Mesenchymal stem cell (in vitro differentiated cells and primary cell): Measurements from ENCODE around the gene RFC2.

Source experiments
- DNase-seq: peaks from one replicate; pipeline ENCODE4 v3.0.0-alpha.2; 2013
- H2AFZ ChIP-seq: one replicate; pipeline ENCODE4 v1.6.1; 2013; ENCODE audit warnings: low read depth, mild to moderate bottlenecking, control low read depth, inconsistent platforms, low read length, moderate library complexity
- H2AK5ac ChIP-seq: 2 replicates; pipeline ENCODE4 v1.6.1; 2013; ENCODE audit warnings: low read length, moderate library complexity, mild to moderate bottlenecking, inconsistent platforms; ENCODE audit not compliant: severe bottlenecking
- H2BK120ac ChIP-seq: one replicate; pipeline ENCODE4 v1.6.1; 2013; ENCODE audit warnings: low read depth, mild to moderate bottlenecking, inconsistent platforms, low read length, moderate library complexity
- H2BK12ac ChIP-seq, 2 experiments: one replicate each; pipeline ENCODE4 v1.6.1; 2013; ENCODE audit warnings: inconsistent platforms in 2 of 2, low read length in 2 of 2, mild to moderate bottlenecking in 2 of 2, moderate library complexity in 2 of 2, control low read depth in 1 of 2
- H2BK15ac ChIP-seq: one replicate; pipeline ENCODE4 v1.6.1; 2013; ENCODE audit warnings: mild to moderate bottlenecking, low read depth, inconsistent platforms; ENCODE audit not compliant: poor library complexity, severe bottlenecking
- H2BK5ac ChIP-seq: 2 replicates; pipeline ENCODE4 v1.6.1; 2013; ENCODE audit warnings: low read depth, mild to moderate bottlenecking, low read length, control low read depth, inconsistent platforms; ENCODE audit not compliant: poor library complexity, severe bottlenecking
- H3K14ac ChIP-seq, 2 experiments: one replicate each; pipeline ENCODE4 v1.6.1; 2013; ENCODE audit warnings: inconsistent platforms in 2 of 2, low read length in 2 of 2, control low read depth in 1 of 2, mild to moderate bottlenecking in 1 of 2, moderate library complexity in 1 of 2
- H3K18ac ChIP-seq, 2 experiments: one replicate each; pipeline ENCODE4 v1.6.1; 2013; ENCODE audit warnings: inconsistent platforms in 2 of 2, low read length in 2 of 2, control low read depth in 1 of 2, low read depth in 1 of 2, mild to moderate bottlenecking in 1 of 2
- H3K23ac ChIP-seq, 2 experiments: one replicate each; pipeline ENCODE4 v1.6.1; 2013; ENCODE audit warnings: inconsistent platforms in 2 of 2, low read length in 2 of 2, mild to moderate bottlenecking in 2 of 2, moderate library complexity in 2 of 2, control low read depth in 1 of 2
- H3K27ac ChIP-seq: 2 replicates; pipeline ENCODE4 v1.5.1; 2013; ENCODE audit warnings: mild to moderate bottlenecking, moderate library complexity, low read length, control low read depth, inconsistent platforms; ENCODE audit not compliant: poor library complexity, severe bottlenecking
- H3K27me3 ChIP-seq, 2 experiments: 2 replicates each; pipeline versions ENCODE4 v1.6.1 to v1.7.0; 2013; ENCODE audit warnings: low read length in 2 of 2, mild to moderate bottlenecking in 2 of 2, moderate library complexity in 2 of 2, control low read depth in 1 of 2, inconsistent platforms in 1 of 2; ENCODE audit not compliant: control insufficient read depth in 1 of 2, insufficient read depth in 1 of 2
- H3K36me3 ChIP-seq, 2 experiments: 2 replicates each; pipeline versions ENCODE4 v1.6.1 to v1.7.0; 2013; ENCODE audit warnings: low read length in 2 of 2, control low read depth in 1 of 2, inconsistent platforms in 1 of 2, low read depth in 1 of 2, mild to moderate bottlenecking in 1 of 2; ENCODE audit not compliant: insufficient read depth in 2 of 2, control insufficient read depth in 1 of 2
- H3K4ac ChIP-seq, 2 experiments: one replicate each; pipeline ENCODE4 v1.6.1; 2013; ENCODE audit warnings: inconsistent platforms in 2 of 2, low read length in 2 of 2, mild to moderate bottlenecking in 2 of 2, moderate library complexity in 2 of 2, control low read depth in 1 of 2, low read depth in 1 of 2
- H3K4me1 ChIP-seq: 2 replicates; pipeline ENCODE4 v1.6.1; 2013; ENCODE audit warnings: low read depth, low read length, control low read depth; ENCODE audit not compliant: control insufficient read depth, insufficient read depth
- H3K4me2 ChIP-seq: 2 replicates; pipeline ENCODE4 v1.6.1; 2013; ENCODE audit warnings: low read length, mild to moderate bottlenecking, inconsistent platforms; ENCODE audit not compliant: poor library complexity, severe bottlenecking
- H3K4me3 ChIP-seq, 2 experiments: 2 replicates each; pipeline versions ENCODE4 v1.5.1 to v1.7.0; 2013; ENCODE audit warnings: low read length in 2 of 2, mild to moderate bottlenecking in 2 of 2, control low read depth in 1 of 2, low read depth in 1 of 2; ENCODE audit not compliant: insufficient read depth in 1 of 2
- H3K79me1 ChIP-seq: replicated peaks from 2 replicates; pipeline ENCODE4 v1.6.1; 2013; ENCODE audit warnings: mild to moderate bottlenecking, control low read depth, low read length, inconsistent platforms; ENCODE audit not compliant: poor library complexity, severe bottlenecking
- H3K9ac ChIP-seq: 2 replicates; pipeline ENCODE4 v1.7.0; 2013; ENCODE audit warnings: mild to moderate bottlenecking, low read length, moderate library complexity
- H3K9me3 ChIP-seq: 2 replicates; pipeline ENCODE4 v1.7.0; 2013; ENCODE audit warnings: mild to moderate bottlenecking, low read length; ENCODE audit not compliant: control insufficient read depth
- H4K8ac ChIP-seq: one replicate; pipeline ENCODE4 v1.6.1; 2013; ENCODE audit warnings: inconsistent platforms, mild to moderate bottlenecking, low read length, moderate library complexity
- H4K91ac ChIP-seq: one replicate; pipeline ENCODE4 v1.6.1; 2013; ENCODE audit warnings: mild to moderate bottlenecking, low read length, inconsistent platforms
- WGBS: methylation state at CpG from one replicate; pipeline ENCODE4 v1.1.7; 2013; ENCODE audit warnings: mixed read lengths; 5-methylcytosine and 5-hydroxymethylcytosine counted together

The RFC2 gene

GRCh38 chr7:74216361-74216761, 37.8 kb downstream of the RFC2 start:
- no peaks in the 10 kb centered on the region for H3K79me1 ChIP-seq
- no peak overlapping the region for H2BK15ac ChIP-seq
- no peak overlapping the region for H3K23ac ChIP-seq
- H4K91ac ChIP-seq: no peak overlapping the region
- no peak overlapping the region for H4K8ac ChIP-seq
- H3K27ac ChIP-seq: no peak overlapping the region
- H2BK120ac ChIP-seq: no peak overlapping the region
- no peak overlapping the region for H3K4me2 ChIP-seq
- 89% methylated on average over 8 of the region's 8 CpGs for WGBS
- no peak overlapping the region for H3K18ac ChIP-seq
- no peaks in the 10 kb centered on the region for H3K36me3 ChIP-seq
- H3K9ac ChIP-seq: no peak overlapping the region
- H2BK12ac ChIP-seq: no peak overlapping the region
- H2AFZ ChIP-seq: no peak overlapping the region
- no peak overlapping the region for H2AK5ac ChIP-seq
- no peak overlapping the region for H2BK5ac ChIP-seq
- no peak overlapping the region for H3K4me3 ChIP-seq
- H3K4me1 ChIP-seq: peaks cover 3% of the 10 kb centered on the region
- DNase-seq: no peak
- H3K9me3 ChIP-seq: no peaks in the 10 kb centered on the region
- H3K14ac ChIP-seq: no peak overlapping the region
- H3K27me3 ChIP-seq: peaks cover 0 to 8% of the 10 kb centered on the region in 2 experiments
- no peak overlapping the region for H3K4ac ChIP-seq

- H3K79me1 ChIP-seq: no peaks in the 10 kb centered on the region
- H4K91ac ChIP-seq: no peak overlapping the region
- no peak overlapping the region for H2BK5ac ChIP-seq
- no peak overlapping the region for H4K8ac ChIP-seq
- no peak overlapping the region for H3K4ac ChIP-seq
- H3K23ac ChIP-seq: no peak overlapping the region
- peaks cover 0 to 8% of the 10 kb centered on the region in 2 experiments for H3K27me3 ChIP-seq
- WGBS: 86% methylated on average over 14 of the region's 15 CpGs
- H3K36me3 ChIP-seq: no peaks in the 10 kb centered on the region
- peaks cover 3% of the 10 kb centered on the region for H3K4me1 ChIP-seq
- no peak overlapping the region for H3K9ac ChIP-seq
- no peak for DNase-seq
- no peak overlapping the region for H3K18ac ChIP-seq
- H3K27ac ChIP-seq: no peak overlapping the region
- no peaks in the 10 kb centered on the region for H3K9me3 ChIP-seq
- no peak overlapping the region for H3K4me3 ChIP-seq
- H3K14ac ChIP-seq: peak overlapping the region in 1 of 2 experiments; percentile 39
- H2BK12ac ChIP-seq: no peak overlapping the region
- H2BK15ac ChIP-seq: no peak overlapping the region
- H2AK5ac ChIP-seq: no peak overlapping the region
- no peak overlapping the region for H3K4me2 ChIP-seq
- no peak overlapping the region for H2AFZ ChIP-seq
- H2BK120ac ChIP-seq: no peak overlapping the region
Measured at GRCh38 chr7:74215921-74216320, 38.3 kb downstream of the RFC2 start.

GRCh38 chr7:74214816-74215630, 39.2 kb downstream of the RFC2 start:
- Histone ChIP-seq H3K36me3 (no peaks in the 10 kb centered on the region), H4K91ac (no peak overlapping the region), H3K4me3 (no peak overlapping the region), H3K18ac (no peak overlapping the region), H2AK5ac (no peak overlapping the region), H3K14ac (no peak overlapping the region), H4K8ac (no peak overlapping the region), H3K23ac (no peak overlapping the region), H3K27me3 (peaks cover 0 to 8% of the 10 kb centered on the region in 2 experiments), H3K9me3 (no peaks in the 10 kb centered on the region), H2BK15ac (no peak overlapping the region), H3K27ac (no peak overlapping the region), H3K79me1 (no peaks in the 10 kb centered on the region), H3K4me2 (no peak overlapping the region), H3K4me1 (peaks cover 1% of the 10 kb centered on the region), H3K9ac (no peak overlapping the region), H2BK5ac (no peak overlapping the region), H2BK120ac (no peak overlapping the region), H3K4ac (no peak overlapping the region), H2BK12ac (no peak overlapping the region), H2AFZ (no peak overlapping the region)
- no peak for DNase-seq
- 97% methylated on average over 21 of the region's 21 CpGs for WGBS

- Histone ChIP-seq H2AK5ac (no peak overlapping the region), H3K4me1 (peaks cover 4% of the 10 kb centered on the region), H3K4me2 (no peak overlapping the region), H3K4me3 (no peak overlapping the region), H3K23ac (peak overlapping the region in 1 of 2 experiments; percentile 17), H3K9ac (no peak overlapping the region), H3K18ac (no peak overlapping the region), H3K27me3 (peaks cover 0 to 8% of the 10 kb centered on the region in 2 experiments), H2BK12ac (no peak overlapping the region), H3K79me1 (no peaks in the 10 kb centered on the region), H2BK120ac (no peak overlapping the region), H3K36me3 (no peaks in the 10 kb centered on the region), H2BK15ac (no peak overlapping the region), H3K14ac (no peak overlapping the region), H3K9me3 (no peaks in the 10 kb centered on the region), H2BK5ac (no peak overlapping the region), H3K4ac (no peak overlapping the region), H2AFZ (no peak overlapping the region), H4K91ac (no peak overlapping the region), H3K27ac (no peak overlapping the region), H4K8ac (no peak overlapping the region)
- no peak for DNase-seq
- 92% methylated on average over 11 of the region's 11 CpGs for WGBS
Measured at GRCh38 chr7:74212661-74213060, 41.5 kb downstream of the RFC2 start.
